HUES64 (cell line): Measurements from ENCODE around the gene GBF1.

Source experiments
- H3K27ac ChIP-seq: 2 replicates; pipeline ENCODE4 v1.7.0; 2013; ENCODE audit warnings: low read depth, low read length, inconsistent platforms
- H3K27me3 ChIP-seq: 2 replicates; pipeline ENCODE4 v1.6.1; 2013; ENCODE audit warnings: mild to moderate bottlenecking, low read length; ENCODE audit not compliant: insufficient read depth
- H3K36me3 ChIP-seq: 2 replicates; pipeline ENCODE4 v1.6.1; 2013; ENCODE audit warnings: mild to moderate bottlenecking, low read length; ENCODE audit not compliant: insufficient read depth
- H3K4me1 ChIP-seq: 2 replicates; pipeline ENCODE4 v1.6.1; 2013; ENCODE audit warnings: mild to moderate bottlenecking, low read length, moderate library complexity; ENCODE audit not compliant: insufficient read depth
- H3K4me3 ChIP-seq: 2 replicates; pipeline ENCODE4 v1.5.1; 2013; ENCODE audit warnings: mild to moderate bottlenecking, low read length, moderate library complexity
- H3K9ac ChIP-seq: 2 replicates; pipeline ENCODE4 v1.6.1; 2013; ENCODE audit warnings: mild to moderate bottlenecking, low read depth, low read length
- H3K9me3 ChIP-seq: 2 replicates; pipeline ENCODE4 v1.6.1; 2013; ENCODE audit warnings: low read depth, low read length; ENCODE audit not compliant: insufficient read depth
- WGBS: fragments of 150-250, 120-280 bp; methylation state at CpG from one replicate; pipeline ENCODE4 v1.1.7; 2013; ENCODE audit warnings: missing lambda C conversion rate; 5-methylcytosine and 5-hydroxymethylcytosine counted together

Gene GBF1

DNA sequence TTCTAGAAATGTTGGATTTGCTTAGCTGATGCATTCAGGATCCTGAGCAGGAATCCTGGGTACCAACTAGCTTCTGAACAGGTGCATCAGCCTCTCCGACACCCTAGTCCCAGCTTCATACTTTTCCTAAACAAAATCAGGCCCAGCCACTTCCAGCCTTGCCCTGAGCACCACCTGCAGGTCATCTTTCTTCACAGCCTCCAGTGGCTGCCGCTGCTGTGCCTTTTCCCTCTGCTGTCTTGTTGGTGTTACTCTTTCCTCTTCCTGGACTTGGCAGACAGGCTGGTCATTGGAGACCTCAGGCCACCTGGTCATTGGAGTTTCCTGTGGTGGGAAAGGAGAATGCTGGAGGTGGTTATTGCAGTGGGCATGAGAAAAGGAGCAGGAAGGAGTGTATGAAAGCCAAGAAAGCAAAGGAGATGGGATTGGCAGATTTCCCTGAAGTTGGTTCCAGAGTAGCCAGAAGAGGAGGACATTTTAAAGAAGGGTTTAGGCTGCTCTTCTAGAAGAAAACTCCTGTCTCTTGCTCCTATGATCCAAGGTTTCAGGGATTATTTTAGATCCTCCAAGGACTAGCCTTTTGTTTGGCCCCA is 102.0 kb downstream of the GBF1 start:
- Histone ChIP-seq H3K36me3 (peaks cover 9% of the 10 kb centered on the region), H3K27ac (no peak overlapping the region)
- 55% methylated on average over 2 of the region's 2 CpGs for WGBS

DNA sequence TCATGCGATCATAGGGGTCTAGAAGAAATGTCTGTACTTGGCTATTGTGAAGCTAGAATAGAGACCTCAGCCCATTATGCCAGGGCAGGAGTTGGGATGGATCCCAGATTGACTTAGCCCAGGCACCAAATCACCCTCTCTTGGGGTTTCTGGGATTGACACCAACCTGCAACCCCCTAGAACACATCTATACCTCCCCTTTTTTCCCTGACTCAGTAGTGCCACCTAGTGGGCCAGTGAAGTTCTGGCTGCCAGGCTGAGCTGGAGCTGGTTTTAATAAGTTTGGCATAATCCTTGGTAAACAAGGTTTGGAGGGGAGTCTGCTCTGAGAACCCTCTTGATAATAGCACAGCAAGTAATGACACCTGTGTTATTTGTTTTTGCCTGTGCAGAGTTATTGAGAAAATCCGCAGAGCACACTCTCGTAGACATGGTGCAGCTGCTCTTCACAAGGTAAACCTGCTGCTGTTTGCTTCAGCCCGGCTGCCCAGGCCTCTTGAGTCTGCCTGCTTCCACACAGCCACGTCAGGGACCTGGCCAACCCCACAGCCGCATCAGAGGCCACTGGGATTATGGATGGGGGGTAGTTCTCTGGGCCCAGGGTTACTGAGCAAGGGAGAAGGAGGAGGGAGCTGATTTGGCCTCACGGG is 106.9 kb downstream of the GBF1 start:
- 84% methylated on average over 7 of the region's 7 CpGs for WGBS
- no peaks in the 10 kb centered on the region for H3K9me3 ChIP-seq
- no peak overlapping the region for H3K27ac ChIP-seq
- no peaks in the 10 kb centered on the region for H3K4me1 ChIP-seq
- H3K27me3 ChIP-seq = no peaks in the 10 kb centered on the region
- peaks cover 22% of the 10 kb centered on the region; the same call in 1 of the 2 replicates for H3K36me3 ChIP-seq
- no peak overlapping the region for H3K9ac ChIP-seq
- no peak overlapping the region for H3K4me3 ChIP-seq

More for the DNA sequence above, 102.0 kb downstream of the GBF1 start:
- Histone ChIP-seq H3K9ac (no peak overlapping the region), H3K27me3 (peaks cover 28% of the 10 kb centered on the region), H3K4me1 (peaks cover 7% of the 10 kb centered on the region; the same call in 1 of the 2 replicates), H3K9me3 (no peaks in the 10 kb centered on the region), H3K4me3 (no peak overlapping the region)

DNA sequence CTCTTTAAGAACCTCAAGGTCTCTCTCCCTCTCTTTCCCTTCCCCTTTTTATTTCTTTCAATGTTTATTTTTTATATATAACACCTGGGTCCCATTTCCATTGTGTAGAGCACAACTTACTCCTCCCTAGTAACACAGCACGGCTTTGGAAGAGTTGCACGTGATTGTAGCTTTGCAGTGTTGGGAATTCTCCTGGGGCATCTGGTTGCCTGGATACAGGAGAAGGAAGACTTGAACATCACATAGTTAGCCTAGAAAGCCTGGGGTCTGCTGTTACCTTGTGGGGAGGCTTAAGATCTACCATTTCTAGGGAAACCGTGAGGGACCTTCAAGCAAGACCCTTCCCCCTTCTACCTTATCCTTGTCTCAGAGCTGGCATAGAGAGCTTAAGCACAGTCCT is 109.1 kb downstream of the GBF1 start:
- Histone ChIP-seq H3K27ac (no peak overlapping the region), H3K27me3 (no peaks in the 10 kb centered on the region), H3K4me3 (no peak overlapping the region), H3K9ac (no peak overlapping the region), H3K9me3 (no peaks in the 10 kb centered on the region), H3K36me3 (peaks cover 43% of the 10 kb centered on the region), H3K4me1 (no peaks in the 10 kb centered on the region)
- 98% methylated on average over 3 of the region's 3 CpGs for WGBS

DNA sequence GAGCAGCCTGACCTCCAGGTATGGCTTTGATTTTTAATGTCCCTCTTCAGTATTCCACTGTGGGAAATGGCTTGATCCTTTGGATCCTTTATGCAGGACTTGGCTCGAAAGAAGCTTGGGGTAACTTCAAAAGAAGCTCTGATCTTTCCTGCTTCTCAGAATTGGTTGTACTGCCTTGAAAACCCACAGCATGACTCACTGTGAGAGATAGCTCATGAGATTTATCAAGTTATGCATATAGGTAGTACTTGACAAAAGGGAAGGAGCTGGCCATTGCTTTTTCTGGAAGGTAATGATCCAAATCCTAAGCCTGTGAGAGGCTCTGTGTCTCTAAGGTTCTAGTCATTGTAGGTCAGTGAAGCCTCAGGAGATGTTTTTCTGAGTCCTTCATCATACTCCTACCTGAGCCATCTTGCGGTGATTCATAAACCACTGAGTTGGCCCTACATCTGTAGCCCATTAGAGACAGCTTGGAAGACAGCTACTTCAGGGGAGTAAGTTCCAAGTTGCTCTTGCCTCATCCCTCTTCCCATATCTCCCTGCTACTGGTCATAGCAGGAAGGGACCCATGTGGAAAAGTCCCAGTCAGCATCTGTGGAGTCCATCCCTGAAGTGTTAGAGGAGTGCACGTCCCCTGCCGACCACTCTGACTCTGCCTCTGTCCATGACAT is 113.5 kb downstream of the GBF1 start:
- Histone ChIP-seq H3K9me3 (no peaks in the 10 kb centered on the region), H3K4me1 (no peaks in the 10 kb centered on the region), H3K27me3 (no peaks in the 10 kb centered on the region), H3K27ac (no peak overlapping the region), H3K9ac (no peak overlapping the region), H3K36me3 (peaks cover 53% of the 10 kb centered on the region), H3K4me3 (no peak overlapping the region)
- 95% methylated on average over 4 of the region's 4 CpGs for WGBS

DNA sequence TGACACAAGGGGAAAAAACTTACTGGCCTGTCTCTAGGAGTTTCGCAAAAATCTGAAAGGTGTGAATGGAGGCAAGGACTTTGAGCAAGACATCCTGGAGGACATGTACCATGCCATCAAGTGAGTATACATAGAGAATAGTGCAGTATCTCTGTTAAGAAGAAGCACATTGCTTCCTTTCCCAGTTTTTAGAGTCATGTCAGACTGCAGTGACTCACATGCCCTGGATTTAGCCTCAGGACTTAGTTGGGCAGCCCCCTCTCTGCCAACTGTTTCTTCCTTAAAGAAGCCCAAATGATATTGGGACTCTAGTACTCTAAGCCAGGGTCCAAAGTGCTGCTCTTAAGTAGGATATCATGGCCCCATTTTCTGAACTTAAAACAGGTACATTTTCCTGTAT is 122.1 kb downstream of the GBF1 start:
- H3K27me3 ChIP-seq = no peaks in the 10 kb centered on the region
- H3K4me1 ChIP-seq = no peaks in the 10 kb centered on the region
- no peak overlapping the region for H3K27ac ChIP-seq
- H3K9ac ChIP-seq = no peak overlapping the region
- H3K9me3 ChIP-seq = no peaks in the 10 kb centered on the region; the same call in 1 of the 2 replicates
- peaks cover 85% of the 10 kb centered on the region for H3K36me3 ChIP-seq
- 94% methylated on average over 1 of the region's 1 CpG for WGBS
- no peak overlapping the region for H3K4me3 ChIP-seq

DNA sequence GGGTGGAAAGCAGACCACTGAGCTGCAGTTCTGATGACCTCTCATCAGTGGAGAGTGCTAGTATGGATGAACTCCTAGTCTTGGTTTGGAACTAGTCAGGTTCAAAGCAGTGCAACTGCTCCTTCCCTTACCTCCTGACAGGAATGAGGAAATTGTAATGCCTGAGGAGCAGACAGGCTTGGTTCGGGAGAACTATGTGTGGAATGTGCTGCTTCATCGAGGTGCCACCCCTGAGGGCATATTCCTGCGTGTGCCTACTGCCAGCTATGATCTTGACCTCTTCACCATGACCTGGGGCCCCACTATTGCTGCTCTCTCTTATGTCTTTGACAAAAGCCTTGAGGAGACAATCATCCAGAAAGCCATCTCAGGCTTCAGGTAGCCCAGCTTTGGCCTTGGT is 122.7 kb downstream of the GBF1 start:
- 79% methylated on average over 3 of the region's 3 CpGs for WGBS
- peaks cover 86% of the 10 kb centered on the region for H3K36me3 ChIP-seq
- H3K27me3 ChIP-seq = no peaks in the 10 kb centered on the region
- no peaks in the 10 kb centered on the region; the same call in 1 of the 2 replicates for H3K9me3 ChIP-seq
- no peak overlapping the region for H3K27ac ChIP-seq
- no peak overlapping the region for H3K9ac ChIP-seq
- no peak overlapping the region for H3K4me3 ChIP-seq
- no peaks in the 10 kb centered on the region for H3K4me1 ChIP-seq

DNA sequence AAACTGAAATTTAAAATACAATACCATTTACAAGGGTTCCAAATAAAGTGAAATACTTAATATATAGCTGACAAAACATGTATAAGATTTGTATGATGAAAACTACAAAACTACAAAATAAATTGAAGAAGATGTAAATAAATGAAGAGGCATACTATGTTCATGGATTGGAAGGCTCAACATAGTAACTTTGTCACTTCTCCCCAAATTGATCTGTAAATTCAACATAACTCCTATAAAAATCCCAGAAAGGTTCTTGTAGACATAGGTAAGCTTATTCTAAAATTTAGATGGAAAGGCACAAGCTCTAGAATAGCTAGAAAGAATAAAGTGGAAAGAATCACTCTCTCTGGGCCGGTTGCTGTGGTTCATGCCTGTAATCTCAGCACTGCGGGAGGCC is 126.0 kb downstream of the GBF1 start:
- WGBS = 94% methylated on average over 2 of the region's 2 CpGs

DNA sequence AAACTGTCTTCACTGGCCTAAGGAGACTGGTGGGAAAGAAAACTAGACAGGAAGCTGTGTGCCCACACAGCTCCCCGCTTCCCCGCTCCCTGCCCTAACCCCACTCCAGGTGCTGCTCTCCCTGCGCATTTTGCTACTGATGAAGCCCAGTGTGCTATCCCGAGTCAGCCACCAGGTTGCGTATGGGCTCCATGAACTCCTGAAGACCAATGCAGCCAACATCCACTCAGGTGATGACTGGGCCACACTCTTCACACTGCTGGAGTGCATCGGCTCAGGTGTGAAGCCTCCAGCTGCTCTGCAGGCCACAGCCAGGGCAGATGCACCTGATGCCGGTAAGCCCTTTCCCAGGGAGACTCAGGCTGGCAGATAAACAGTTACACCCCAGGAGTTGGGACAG is 129.9 kb downstream of the GBF1 start:
- Histone ChIP-seq H3K4me1 (no peaks in the 10 kb centered on the region), H3K27me3 (no peaks in the 10 kb centered on the region), H3K27ac (no peak overlapping the region), H3K4me3 (no peak overlapping the region), H3K9me3 (no peaks in the 10 kb centered on the region; the same call in 1 of the 2 replicates), H3K9ac (no peak overlapping the region), H3K36me3 (peaks cover 61% of the 10 kb centered on the region)
- WGBS = 93% methylated on average over 7 of the region's 7 CpGs

More for the DNA sequence above, 126.0 kb downstream of the GBF1 start:
- H3K9ac ChIP-seq = no peak overlapping the region
- no peak overlapping the region for H3K27ac ChIP-seq
- no peaks in the 10 kb centered on the region for H3K4me1 ChIP-seq
- H3K27me3 ChIP-seq = no peaks in the 10 kb centered on the region
- H3K4me3 ChIP-seq = no peak overlapping the region
- peaks cover 79% of the 10 kb centered on the region for H3K36me3 ChIP-seq
- no peaks in the 10 kb centered on the region; the same call in 1 of the 2 replicates for H3K9me3 ChIP-seq

DNA sequence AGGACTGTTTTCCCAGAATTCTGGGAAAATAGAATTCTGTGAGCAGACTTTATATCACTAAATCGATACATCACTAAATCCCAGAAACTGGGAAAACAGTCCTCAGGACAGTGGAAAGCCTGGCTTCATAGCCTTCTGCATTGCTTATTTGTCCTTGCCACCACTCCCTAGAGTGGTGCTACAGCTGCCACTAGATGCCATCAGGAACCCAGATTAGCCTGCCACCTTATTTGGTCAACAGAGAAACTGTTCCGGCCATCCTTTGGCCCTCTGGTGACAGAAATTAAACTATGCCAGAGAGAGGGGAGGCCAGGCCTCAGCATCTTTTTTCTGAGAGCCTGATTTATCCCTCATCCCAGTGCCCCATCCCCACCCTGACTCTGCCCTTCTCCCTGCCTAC is 130.5 kb downstream of the GBF1 start:
- H3K36me3 ChIP-seq = peaks cover 61% of the 10 kb centered on the region
- H3K4me3 ChIP-seq = no peak overlapping the region
- 81% methylated on average over 2 of the region's 2 CpGs for WGBS

DNA sequence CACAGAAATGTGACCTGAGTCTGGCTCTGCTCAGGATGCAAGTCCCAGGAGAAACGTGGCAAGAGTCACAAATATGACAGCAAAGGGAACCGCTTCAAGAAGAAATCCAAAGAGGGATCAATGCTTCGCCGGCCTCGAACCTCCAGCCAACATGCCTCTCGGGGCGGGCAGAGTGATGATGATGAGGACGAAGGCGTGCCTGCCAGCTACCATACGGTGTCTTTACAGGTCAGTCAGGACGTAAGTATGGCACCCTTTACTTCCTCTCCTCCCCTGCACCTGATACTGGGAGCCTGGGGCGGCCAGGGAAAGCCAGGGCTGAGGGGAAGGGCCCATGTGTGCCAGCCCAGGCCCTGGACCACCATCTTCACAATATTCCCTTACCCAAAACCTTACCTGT is 131.6 kb downstream of the GBF1 start:
- Histone ChIP-seq H3K36me3 (peaks cover 62% of the 10 kb centered on the region), H3K4me3 (no peak overlapping the region), H3K27ac (no peak overlapping the region), H3K9ac (no peak overlapping the region), H3K27me3 (no peaks in the 10 kb centered on the region), H3K4me1 (no peaks in the 10 kb centered on the region), H3K9me3 (no peaks in the 10 kb centered on the region)
- 94% methylated on average over 12 of the region's 12 CpGs for WGBS

More for the DNA sequence above, 130.5 kb downstream of the GBF1 start:
- H3K27me3 ChIP-seq = no peaks in the 10 kb centered on the region
- H3K4me1 ChIP-seq = no peaks in the 10 kb centered on the region
- H3K27ac ChIP-seq = no peak overlapping the region
- H3K9me3 ChIP-seq = no peaks in the 10 kb centered on the region; the same call in 1 of the 2 replicates
- H3K9ac ChIP-seq = no peak overlapping the region

DNA sequence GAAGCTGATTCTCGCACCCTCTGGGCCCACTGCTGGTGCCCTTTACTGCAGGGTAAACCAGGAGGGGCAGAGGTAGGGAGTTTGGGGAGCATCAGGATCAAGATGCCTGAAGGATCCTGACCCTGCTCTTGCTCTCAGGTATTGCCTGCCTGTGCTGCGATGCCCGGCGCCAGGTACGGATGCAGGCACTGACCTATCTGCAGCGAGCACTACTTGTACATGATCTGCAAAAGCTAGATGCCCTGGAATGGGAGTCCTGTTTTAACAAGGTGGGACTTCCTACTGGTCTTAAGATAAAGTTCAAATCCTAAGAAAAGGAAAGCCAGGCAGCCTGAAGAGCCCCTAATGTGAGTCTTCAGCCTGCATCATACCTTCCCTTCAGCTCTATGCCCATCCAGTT is 134.1 kb downstream of the GBF1 start:
- WGBS = 93% methylated on average over 6 of the region's 6 CpGs
- peaks cover 49% of the 10 kb centered on the region for H3K36me3 ChIP-seq
- no peak overlapping the region for H3K27ac ChIP-seq

More for the DNA sequence above, 134.1 kb downstream of the GBF1 start:
- H3K9ac ChIP-seq = no peak overlapping the region
- no peak overlapping the region for H3K4me3 ChIP-seq
- no peaks in the 10 kb centered on the region for H3K4me1 ChIP-seq
- no peaks in the 10 kb centered on the region for H3K9me3 ChIP-seq
- H3K27me3 ChIP-seq = no peaks in the 10 kb centered on the region
